ENCODE measurements around the gene USP17L18.
"Not testable (repeated sequence)": the region's sequence is repeated elsewhere in the genome, so short reads cannot be mapped to it uniquely, and the experiment has no call there.

USP17L18 gene, protein sequence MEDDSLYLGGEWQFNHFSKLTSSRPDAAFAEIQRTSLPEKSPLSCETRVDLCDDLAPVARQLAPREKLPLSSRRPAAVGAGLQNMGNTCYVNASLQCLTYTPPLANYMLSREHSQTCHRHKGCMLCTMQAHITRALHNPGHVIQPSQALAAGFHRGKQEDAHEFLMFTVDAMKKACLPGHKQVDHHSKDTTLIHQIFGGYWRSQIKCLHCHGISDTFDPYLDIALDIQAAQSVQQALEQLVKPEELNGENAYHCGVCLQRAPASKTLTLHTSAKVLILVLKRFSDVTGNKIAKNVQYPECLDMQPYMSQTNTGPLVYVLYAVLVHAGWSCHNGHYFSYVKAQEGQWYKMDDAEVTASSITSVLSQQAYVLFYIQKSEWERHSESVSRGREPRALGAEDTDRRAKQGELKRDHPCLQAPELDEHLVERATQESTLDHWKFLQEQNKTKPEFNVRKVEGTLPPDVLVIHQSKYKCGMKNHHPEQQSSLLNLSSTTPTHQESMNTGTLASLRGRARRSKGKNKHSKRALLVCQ

DNA sequence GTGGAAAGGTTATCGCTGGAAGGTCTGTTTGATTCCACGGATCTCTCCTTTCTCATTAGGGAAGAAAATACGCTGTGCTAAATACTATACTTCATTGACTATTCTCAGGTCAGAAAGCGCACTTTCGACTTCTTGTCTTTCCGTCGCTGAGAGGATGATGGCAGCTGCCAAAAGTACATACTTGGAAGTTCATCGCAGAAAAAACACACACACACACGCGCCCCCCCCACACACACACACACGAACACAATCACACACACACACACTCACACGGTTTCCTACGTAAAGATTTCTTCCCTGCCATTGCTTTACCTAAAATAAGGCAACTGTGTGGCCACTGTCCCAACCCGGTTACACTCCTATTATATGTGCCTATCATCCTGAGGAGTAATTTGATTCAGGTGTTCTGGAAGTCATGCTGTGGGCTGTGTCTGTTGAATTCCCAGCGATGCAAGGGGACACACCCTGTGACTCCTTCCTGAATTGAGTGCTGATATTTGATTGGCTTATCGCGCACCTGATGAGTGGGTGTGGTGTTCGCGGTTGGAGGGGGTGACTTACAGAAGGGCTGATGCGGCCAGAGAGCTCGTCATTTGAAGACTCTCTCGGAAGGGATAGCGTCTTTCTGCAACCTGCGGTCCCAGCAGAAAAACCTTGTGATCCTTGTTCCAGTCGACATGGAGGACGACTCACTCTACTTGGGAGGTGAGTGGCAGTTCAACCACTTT, at the start of gene USP17L18:
Gene USP17L18, plus strand, starts transcription at position 678 of the 728 bp plus-strand sequence. Its CDS starts 0 bp downstream, at position 678.
- not testable (repeated sequence) for DNase-seq

DNA sequence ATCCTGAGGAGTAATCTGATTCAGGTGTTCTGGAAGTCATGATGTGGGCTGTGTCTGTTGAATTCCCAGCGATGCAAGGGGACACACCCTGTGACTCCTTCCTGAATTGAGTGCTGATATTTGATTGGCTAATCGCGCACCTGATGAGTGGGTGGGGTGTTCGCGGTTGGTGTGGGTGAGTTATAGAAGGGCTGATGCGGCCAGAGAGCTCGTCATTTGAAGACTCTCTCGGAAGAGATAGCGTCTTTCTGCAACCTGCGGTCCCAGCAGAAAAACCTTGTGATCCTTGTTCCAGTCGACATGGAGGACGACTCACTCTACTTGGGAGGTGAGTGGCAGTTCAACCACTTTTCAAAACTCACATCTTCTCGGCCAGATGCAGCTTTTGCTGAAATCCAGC, 38.1 kb upstream of the USP17L18 start, which contains the start of gene USP17L10:
Gene USP17L10, plus strand, starts transcription at position 301 of the 400 bp plus-strand sequence. Its CDS starts 0 bp downstream, at position 301.
- not testable (repeated sequence) for DNase-seq

- DNase-seq: not testable (repeated sequence)
Measured at GRCh38 chr4:9214701-9215100, 33.7 kb upstream of the USP17L18 start.

DNA sequence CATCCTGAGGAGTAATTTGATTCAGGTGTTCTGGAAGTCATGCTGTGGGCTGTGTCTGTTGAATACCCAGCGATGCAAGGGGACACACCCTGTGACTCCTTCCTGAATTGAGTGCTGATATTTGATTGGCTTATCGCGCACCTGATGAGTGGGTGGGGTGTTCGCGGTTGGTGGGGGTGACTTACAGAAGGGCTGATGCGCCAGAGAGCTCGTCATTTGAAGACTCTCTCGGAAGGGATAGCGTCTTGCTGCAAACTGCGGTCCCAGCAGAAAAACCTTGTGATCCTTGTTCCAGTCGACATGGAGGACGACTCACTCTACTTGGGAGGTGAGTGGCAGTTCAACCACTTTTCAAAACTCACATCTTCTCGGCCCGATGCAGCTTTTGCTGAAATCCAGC, 33.3 kb upstream of the USP17L18 start, which contains the start of gene USP17L11:
Gene USP17L11, plus strand, starts transcription at position 301 of the 400 bp plus-strand sequence. Its CDS starts 0 bp downstream, at position 301.
- not testable (repeated sequence) for DNase-seq

DNA sequence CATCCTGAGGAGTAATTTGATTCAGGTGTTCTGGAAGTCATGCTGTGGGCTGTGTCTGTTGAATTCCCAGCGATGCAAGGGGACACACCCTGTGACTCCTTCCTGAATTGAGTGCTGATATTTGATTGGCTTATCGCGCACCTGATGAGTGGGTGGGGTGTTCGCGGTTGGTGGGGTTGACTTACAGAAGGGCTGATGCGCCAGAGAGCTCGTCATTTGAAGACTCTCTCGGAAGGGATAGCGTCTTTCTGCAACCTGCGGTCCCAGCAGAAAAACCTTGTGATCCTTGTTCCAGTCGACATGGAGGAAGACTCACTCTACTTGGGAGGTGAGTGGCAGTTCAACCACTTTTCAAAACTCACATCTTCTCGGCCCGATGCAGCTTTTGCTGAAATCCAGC, 28.6 kb upstream of the USP17L18 start, which contains the start of gene USP17L12:
Gene USP17L12, plus strand, starts transcription at position 301 of the 400 bp plus-strand sequence. Its CDS starts 0 bp downstream, at position 301.
- DNase-seq: not testable (repeated sequence)

- not testable (repeated sequence) for DNase-seq
Measured at GRCh38 chr4:9224596-9224995, 23.8 kb upstream of the USP17L18 start, which contains the start of gene USP17L13. Gene USP17L13 (plus strand): TSS chr4:9224896. CDS start chr4:9224896, 0 bp downstream.

DNA sequence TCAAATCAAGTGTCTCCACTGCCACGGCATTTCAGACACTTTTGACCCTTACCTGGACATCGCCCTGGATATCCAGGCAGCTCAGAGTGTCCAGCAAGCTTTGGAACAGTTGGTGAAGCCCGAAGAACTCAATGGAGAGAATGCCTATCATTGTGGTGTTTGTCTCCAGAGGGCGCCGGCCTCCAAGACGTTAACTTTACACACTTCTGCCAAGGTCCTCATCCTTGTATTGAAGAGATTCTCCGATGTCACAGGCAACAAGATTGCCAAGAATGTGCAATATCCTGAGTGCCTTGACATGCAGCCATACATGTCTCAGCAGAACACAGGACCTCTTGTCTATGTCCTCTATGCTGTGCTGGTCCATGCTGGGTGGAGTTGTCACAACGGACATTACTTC, 18.2 kb upstream of the USP17L18 start:
- DNase-seq: not testable (repeated sequence)

DNA sequence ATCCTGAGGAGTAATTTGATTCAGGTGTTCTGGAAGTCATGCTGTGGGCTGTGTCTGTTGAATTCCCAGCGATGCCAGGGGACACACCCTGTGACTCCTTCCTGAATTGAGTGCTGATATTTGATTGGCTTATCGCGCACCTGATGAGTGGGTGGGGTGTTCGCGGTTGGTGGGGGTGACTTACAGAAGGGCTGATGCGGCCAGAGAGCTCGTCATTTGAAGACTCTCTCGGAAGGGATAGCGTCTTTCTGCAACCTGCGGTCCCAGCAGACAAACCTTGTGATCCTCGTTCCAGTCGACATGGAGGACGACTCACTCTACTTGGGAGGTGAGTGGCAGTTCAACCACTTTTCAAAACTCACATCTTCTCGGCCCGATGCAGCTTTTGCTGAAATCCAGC, 14.3 kb upstream of the USP17L18 start, which contains the start of gene USP17L15:
Gene USP17L15, plus strand, starts transcription at position 301 of the 400 bp plus-strand sequence. Its CDS starts 0 bp downstream, at position 301.
- not testable (repeated sequence) for DNase-seq

DNA sequence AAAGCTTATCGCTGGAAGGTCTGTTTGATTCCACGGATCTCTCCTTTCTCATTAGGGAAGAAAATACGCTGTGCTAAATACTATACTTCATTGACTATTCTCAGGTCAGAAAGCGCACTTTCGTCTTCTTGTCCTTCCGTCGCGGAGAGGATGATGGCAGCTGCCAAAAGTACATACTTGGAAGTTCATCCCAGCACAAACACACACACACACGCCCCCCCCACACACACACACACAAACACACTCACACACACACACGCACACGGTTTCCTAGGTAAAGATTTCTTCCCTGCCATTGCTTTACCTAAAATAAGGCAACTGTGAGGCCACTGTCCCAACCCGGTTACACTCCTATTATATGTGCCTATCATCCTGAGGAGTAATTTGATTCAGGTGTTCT, 10.0 kb upstream of the USP17L18 start:
- peak; percentile 2 for DNase-seq

DNA sequence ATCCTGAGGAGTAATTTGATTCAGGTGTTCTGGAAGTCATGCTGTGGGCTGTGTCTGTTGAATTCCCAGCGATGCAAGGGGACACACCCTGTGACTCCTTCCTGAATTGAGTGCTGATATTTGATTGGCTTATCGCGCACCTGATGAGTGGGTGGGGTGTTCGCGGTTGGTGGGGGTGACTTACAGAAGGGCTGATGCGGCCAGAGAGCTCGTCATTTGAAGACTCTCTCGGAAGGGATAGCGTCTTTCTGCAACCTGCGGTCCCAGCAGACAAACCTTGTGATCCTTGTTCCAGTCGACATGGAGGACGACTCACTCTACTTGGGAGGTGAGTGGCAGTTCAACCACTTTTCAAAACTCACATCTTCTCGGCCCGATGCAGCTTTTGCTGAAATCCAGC, 4.9 kb upstream of the USP17L18 start, which contains the start of gene USP17L17:
Gene USP17L17, plus strand, starts transcription at position 301 of the 400 bp plus-strand sequence. Its CDS starts 0 bp downstream, at position 301.
- DNase-seq: not testable (repeated sequence)

- not testable (repeated sequence) for DNase-seq
Measured at GRCh38 chr4:9253078-9253477, 4.6 kb downstream of the USP17L18 start, which contains the start of gene USP17L19. Gene USP17L19 (plus strand): TSS chr4:9253378. CDS start chr4:9253378, 0 bp downstream.

DNA sequence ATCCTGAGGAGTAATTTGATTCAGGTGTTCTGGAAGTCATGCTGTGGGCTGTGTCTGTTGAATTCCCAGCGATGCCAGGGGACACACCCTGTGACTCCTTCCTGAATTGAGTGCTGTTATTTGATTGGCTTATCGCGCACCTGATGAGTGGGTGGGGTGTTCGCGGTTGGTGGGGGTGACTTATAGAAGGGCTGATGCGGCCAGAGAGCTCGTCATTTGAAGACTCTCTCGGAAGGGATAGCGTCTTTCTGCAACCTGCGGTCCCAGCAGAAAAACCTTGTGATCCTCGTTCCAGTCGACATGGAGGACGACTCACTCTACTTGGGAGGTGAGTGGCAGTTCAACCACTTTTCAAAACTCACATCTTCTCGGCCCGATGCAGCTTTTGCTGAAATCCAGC, 9.4 kb downstream of the USP17L18 start, which contains the start of gene USP17L20:
Gene USP17L20, plus strand, starts transcription at position 301 of the 400 bp plus-strand sequence. Its CDS starts 0 bp downstream, at position 301.
- DNase-seq: not testable (repeated sequence)

DNA sequence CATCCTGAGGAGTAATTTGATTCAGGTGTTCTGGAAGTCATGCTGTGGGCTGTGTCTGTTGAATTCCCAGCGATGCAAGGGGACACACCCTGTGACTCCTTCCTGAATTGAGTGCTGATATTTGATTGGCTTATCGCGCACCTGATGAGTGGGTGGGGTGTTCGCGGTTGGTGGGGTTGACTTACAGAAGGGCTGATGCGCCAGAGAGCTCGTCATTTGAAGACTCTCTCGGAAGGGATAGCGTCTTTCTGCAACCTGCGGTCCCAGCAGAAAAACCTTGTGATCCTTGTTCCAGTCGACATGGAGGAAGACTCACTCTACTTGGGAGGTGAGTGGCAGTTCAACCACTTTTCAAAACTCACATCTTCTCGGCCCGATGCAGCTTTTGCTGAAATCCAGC, 14.1 kb downstream of the USP17L18 start, which contains the start of gene USP17L21:
Gene USP17L21, plus strand, starts transcription at position 301 of the 400 bp plus-strand sequence. Its CDS starts 0 bp downstream, at position 301.
- DNase-seq: not testable (repeated sequence)

- DNase-seq: not testable (repeated sequence)
Measured at GRCh38 chr4:9267319-9267718, 18.9 kb downstream of the USP17L18 start, which contains the start of gene USP17L22. Gene USP17L22 (plus strand): TSS chr4:9267619. CDS start chr4:9267619, 0 bp downstream.

GRCh38 chr4:9271719-9272118, 23.3 kb downstream of the USP17L18 start:
- DNase-seq: peak; percentile 0

All from CD4-positive, alpha-beta T cell treated with Interleukin-12 subunit alpha and Interleukin-12 subunit beta, for 1 hour (primary cell).